ENCODE results near the gene LYZL1.
"Not testable (repeated sequence)": the region's sequence is repeated elsewhere in the genome, so short reads cannot be mapped to it uniquely, and the experiment has no call there.

Gene LYZL1

DNA sequence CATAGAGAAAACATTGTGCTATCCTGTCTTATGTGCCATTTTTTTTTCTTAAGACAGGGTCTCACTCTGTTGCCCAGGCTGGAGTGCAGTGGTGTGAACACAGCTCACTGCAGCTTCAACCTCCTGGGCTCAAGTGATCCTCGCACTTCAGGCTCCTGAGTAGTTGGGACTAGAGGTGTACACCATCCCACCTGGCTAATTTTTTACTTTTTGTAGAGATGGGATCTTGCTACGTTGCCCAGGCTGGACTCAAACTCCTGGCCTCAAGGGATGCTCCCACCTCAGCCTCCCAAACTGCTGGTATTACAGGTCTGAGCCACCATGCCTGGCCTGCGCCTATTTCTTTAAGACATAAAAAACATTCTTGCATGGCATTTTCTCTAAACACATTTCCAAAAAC lies 20.6 kb downstream of the LYZL1 start:
- H3K27ac ChIP-seq: no peak overlapping the region
- TF ChIP-seq, protein P1, sequence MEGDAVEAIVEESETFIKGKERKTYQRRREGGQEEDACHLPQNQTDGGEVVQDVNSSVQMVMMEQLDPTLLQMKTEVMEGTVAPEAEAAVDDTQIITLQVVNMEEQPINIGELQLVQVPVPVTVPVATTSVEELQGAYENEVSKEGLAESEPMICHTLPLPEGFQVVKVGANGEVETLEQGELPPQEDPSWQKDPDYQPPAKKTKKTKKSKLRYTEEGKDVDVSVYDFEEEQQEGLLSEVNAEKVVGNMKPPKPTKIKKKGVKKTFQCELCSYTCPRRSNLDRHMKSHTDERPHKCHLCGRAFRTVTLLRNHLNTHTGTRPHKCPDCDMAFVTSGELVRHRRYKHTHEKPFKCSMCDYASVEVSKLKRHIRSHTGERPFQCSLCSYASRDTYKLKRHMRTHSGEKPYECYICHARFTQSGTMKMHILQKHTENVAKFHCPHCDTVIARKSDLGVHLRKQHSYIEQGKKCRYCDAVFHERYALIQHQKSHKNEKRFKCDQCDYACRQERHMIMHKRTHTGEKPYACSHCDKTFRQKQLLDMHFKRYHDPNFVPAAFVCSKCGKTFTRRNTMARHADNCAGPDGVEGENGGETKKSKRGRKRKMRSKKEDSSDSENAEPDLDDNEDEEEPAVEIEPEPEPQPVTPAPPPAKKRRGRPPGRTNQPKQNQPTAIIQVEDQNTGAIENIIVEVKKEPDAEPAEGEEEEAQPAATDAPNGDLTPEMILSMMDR (conservative IDR thresholded peaks at IDR 0.05): no peak

DNA sequence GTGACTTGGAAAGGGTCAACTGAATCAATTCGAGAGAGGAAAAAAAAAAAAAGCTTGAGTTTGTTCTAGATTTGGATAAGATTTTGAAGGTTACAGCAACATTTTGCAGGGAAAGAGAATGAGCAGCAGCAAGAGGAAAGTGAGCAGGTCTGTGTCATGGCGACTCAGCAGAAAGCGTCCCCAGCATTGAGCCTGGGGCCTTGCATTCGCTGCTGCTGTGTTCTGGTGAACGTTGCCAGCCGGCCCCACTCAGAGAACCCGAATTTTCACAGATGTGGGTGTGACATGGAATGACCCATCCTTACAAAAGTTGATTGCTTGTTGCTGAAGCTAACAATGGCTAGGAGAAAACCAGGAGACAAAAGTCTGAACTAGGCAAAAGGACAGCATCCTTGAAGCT lies 21.6 kb downstream of the LYZL1 start:
- not testable (repeated sequence) for H3K27ac ChIP-seq

DNA sequence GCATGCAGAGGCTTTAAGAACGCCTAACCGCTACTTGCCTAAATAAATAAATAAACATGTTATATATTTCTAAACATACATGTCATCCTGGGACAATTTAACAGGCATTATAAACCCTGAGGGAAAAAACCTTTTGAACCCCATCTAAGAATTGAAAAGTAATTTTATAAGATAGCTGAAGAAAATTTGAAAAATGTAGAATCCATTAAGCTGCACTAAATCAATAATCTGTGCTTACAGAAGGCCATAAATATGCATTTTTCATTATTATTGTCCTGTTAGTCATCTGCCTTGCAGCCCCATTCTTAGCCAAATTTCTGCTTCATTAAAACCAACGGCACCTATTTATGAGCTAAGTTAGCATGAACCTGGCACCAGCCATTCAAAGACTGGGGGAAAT lies 24.2 kb downstream of the LYZL1 start:
- TF ChIP-seq, protein P1 (conservative IDR thresholded peaks at IDR 0.05): no peak

DNA sequence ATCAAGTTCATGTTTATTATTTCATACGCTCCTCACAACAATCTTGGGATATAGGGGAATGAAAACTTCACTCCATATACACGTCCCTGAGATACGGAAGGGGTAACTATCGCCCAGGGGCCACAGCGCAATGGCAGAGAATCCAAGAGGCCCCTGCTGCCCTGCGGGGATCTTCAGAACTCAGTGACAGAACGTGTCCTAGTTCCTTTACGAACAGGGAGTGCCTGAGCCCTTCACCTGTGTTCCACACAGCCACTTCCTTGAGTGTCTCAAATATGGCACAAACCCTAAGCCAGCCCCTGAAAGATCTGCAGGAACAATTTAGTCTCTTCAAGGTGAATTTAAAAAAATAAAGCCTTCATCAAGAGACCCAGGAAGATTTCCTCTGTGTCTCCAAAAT lies 25.9 kb downstream of the LYZL1 start:
- TF ChIP-seq, protein P1 (conservative IDR thresholded peaks at IDR 0.05): no peak
- no peak overlapping the region for H3K27ac ChIP-seq

More for the DNA sequence above, 24.2 kb downstream of the LYZL1 start:
- no peak overlapping the region for H3K27ac ChIP-seq

DNA sequence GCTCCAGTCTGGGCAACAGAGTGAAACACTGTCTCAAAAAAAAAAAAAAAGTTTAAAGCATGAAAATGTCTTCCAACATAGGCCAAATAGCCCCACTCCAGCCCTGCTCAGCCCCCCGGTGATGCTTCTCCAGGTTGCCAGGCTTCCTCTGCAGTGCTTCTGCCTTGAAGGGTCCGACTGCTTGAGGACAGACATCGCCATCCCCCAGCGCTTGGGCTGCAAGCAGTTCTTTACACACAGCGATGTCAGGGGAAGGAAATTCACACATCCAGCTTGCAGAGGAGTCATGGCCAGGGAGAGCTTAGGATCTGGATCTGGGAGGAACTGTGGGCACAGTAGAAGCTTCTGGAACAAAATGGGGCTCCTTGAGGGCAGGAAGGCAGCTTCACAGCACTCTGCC lies 26.9 kb downstream of the LYZL1 start:
- no peak overlapping the region for H3K27ac ChIP-seq
- TF ChIP-seq, protein P1 (conservative IDR thresholded peaks at IDR 0.05): no peak

DNA sequence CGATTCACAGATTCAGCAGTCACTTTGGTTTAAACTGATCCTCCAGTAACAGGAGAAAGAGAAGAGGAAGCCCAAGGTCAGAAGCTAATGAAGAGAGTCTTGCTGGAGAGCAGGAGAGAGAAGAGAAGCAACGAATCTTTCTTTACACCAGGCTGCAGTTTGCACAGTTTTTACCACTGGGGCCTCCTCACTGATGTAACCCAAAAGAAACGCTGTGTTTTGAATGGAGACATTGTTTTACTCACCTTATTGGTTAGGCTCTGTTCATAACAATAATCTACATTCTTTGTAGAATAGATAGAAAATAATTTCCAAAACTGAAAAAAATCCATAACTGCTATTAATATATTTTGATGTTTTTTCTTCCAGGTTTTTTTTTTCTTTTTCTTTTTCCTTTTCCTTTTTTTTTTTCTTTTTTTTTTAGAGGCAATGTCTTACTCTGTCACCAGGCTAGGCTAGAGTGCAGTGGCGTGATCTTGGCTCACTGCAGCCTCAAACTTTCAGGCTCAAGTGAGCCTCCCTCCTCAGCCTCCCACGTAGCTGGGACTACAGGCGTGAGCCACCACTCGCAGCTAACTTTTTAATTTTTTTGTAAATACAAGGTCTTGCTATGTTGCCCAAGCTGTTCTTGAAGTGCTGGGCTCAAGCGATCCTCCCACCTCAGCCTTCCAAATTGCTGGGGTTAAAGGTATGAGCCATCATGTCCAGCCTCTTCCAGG lies 27.6 kb downstream of the LYZL1 start:
- peak overlapping the region; percentile 81 for H3K27ac ChIP-seq
- TF ChIP-seq, protein P1 (conservative IDR thresholded peaks at IDR 0.05): no peak

DNA sequence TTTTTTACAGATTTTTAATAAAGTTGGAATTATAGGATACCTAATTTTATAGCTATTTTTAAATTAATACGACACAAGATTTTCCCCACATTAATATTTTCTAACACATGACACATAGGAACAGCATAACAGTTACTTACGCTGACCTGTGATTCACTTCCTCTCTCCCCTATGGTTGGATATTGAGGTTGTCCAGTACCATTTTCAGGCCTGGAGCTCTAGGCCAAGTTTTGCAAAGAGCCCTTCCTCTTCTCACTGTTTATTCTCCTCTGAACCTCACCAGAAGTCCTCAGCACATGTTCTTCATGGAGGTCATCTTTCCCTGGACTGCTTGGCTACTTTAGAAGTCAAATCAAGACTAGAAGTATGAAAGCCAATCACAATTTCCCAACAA lies 28.2 kb downstream of the LYZL1 start:
- TF ChIP-seq, protein P1 (conservative IDR thresholded peaks at IDR 0.05): no peak
- peak overlapping the region; percentile 81 for H3K27ac ChIP-seq

DNA sequence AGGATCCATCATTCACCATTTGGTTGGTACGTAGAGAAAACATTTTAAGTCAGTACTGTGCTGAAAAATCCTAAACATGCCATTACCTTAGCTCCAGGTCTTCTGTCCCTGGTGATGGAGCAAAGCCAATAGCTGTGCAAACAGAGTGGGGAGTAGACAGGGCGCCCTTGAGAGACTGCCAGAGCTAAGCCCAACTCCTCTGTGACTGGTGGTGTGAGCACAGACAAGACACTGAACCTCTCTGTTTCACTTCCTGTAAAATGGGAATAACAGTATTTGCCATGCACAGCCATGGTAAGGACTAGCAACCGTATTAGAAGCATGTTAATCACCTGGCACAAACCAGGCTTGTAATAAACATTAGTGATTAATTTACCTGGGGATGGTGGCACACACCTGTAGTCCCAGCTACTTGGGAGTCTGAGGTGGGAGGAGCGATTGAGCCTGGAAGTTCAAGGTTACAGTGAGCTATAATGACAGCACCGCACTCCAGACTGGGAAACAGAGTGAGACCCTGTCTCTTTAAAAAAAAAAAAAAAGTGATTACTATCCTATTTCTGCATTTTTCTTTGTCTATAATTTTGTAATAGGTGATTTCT lies 28.7 kb downstream of the LYZL1 start:
- H3K27ac ChIP-seq: peak overlapping the region; percentile 81
- TF ChIP-seq, protein P1 (conservative IDR thresholded peaks at IDR 0.05): no peak

DNA sequence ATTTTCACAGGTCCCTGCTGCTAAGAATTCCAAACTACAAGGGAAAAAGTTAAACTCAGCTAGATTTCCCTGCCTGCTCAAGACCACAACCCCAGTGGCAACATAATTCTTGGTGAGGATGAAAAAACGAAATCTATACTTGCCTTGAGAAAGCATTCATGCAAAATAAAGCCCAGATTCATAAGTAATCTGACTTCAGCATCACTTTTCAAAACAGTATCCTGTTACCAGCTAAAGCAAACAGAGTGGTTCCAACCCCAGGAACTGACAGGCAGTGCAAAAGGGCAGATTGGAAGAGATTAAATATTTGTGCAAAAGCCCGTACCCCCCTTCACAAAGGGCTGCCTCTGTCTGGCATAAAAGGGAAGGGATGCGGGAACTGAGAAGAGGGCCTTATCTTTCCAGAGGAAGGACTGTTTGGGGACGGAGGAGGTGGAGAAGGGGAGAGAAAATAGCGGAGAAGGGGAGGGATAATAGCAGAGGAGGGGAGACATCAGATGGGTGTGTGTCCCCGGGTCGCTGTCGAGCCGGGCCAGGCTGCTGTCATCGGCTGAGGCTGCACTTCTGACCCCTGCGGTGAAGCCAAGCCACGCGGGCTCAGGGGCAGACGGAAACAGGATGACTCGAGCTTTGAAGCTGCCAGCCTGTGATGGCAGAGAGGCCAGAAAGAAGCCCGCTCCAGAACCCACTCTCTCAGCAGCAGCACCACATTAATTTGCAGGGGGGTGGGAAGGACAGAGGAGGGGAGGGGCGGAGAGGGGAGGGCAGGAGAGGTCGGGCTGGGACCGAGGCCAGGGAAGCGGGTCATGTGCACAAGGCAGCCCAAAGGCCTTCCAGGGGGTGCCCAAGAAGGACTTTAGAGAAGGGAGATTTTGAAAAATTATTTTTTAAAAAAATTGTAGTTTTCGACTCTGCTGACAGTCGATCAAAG lies 29.5 kb downstream of the LYZL1 start:
- H3K27ac ChIP-seq: peak overlapping the region; percentile 81
